ENCODE measurements around the gene ADAD2.

ADAD2 gene

GRCh38 chr16:84226026-84226425, 35.1 kb downstream of the ADAD2 start:
- DNase-seq = no peak

GRCh38 chr16:84227548-84227947, 36.6 kb downstream of the ADAD2 start:
- DNase-seq = no peak

GRCh38 chr16:84228256-84228838, 37.4 kb downstream of the ADAD2 start:
- peak; percentile 60 for DNase-seq

GRCh38 chr16:84229471-84229870, 38.5 kb downstream of the ADAD2 start:
- DNase-seq = no peak

- no peak for DNase-seq
Measured at GRCh38 chr16:84232060-84232459, 41.1 kb downstream of the ADAD2 start.

- no peak for DNase-seq
Measured at GRCh38 chr16:84232969-84233368, 42.0 kb downstream of the ADAD2 start.

- DNase-seq = no peak
Measured at GRCh38 chr16:84233748-84234147, 42.8 kb downstream of the ADAD2 start.

- no peak for DNase-seq
Measured at GRCh38 chr16:84234321-84235241, 43.6 kb downstream of the ADAD2 start.

GRCh38 chr16:84236671-84237070, 45.7 kb downstream of the ADAD2 start:
- DNase-seq = no peak

- no peak for DNase-seq
Measured at GRCh38 chr16:84237994-84238750, 47.2 kb downstream of the ADAD2 start.

- DNase-seq = peak; percentile 47
Measured at GRCh38 chr16:84239141-84239769, 48.3 kb downstream of the ADAD2 start.

- DNase-seq = no peak
Measured at GRCh38 chr16:84239909-84240308, 49.0 kb downstream of the ADAD2 start, which contains the start of gene KCNG4. Gene KCNG4, minus strand, starts transcription at chr16:84240012. Its CDS starts 2,527 bp downstream, at chr16:84237485.

- DNase-seq = no peak
Measured at GRCh38 chr16:84240455-84240854, 49.5 kb downstream of the ADAD2 start.

GRCh38 chr16:84241778-84242177, 50.8 kb downstream of the ADAD2 start:
- no peak for DNase-seq

- no peak for DNase-seq
Measured at GRCh38 chr16:84242839-84243238, 51.9 kb downstream of the ADAD2 start.

GRCh38 chr16:84243732-84244131, 52.8 kb downstream of the ADAD2 start:
- DNase-seq = no peak

- no peak for DNase-seq
Measured at GRCh38 chr16:84244728-84245127, 53.8 kb downstream of the ADAD2 start.

GRCh38 chr16:84245956-84246678, 55.2 kb downstream of the ADAD2 start:
- no peak for DNase-seq

GRCh38 chr16:84246679-84247077, 55.7 kb downstream of the ADAD2 start:
- no peak for DNase-seq
